ENCODE results near the gene TMC1.

DNA sequence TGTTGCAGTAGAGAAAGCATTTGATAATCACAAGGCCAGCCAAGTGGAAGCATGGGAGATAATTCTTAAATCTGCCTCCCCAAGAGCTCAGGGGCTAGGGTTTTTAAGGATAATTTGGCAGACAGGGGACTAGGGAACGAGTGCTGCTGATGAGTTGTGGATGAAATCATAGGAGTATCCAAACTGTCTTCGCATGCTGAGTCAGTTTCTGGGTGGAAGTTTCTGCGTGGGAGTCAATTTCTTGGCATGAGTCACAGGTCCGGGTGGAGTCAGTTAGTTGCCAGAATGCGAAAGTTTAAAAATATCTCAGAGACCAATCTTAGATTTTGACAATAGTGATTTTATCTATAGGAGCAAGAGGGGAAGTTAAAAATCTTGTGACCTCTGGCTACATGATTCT, 112.6 kb downstream of the TMC1 start:
- TF ChIP-seq, protein P1, sequence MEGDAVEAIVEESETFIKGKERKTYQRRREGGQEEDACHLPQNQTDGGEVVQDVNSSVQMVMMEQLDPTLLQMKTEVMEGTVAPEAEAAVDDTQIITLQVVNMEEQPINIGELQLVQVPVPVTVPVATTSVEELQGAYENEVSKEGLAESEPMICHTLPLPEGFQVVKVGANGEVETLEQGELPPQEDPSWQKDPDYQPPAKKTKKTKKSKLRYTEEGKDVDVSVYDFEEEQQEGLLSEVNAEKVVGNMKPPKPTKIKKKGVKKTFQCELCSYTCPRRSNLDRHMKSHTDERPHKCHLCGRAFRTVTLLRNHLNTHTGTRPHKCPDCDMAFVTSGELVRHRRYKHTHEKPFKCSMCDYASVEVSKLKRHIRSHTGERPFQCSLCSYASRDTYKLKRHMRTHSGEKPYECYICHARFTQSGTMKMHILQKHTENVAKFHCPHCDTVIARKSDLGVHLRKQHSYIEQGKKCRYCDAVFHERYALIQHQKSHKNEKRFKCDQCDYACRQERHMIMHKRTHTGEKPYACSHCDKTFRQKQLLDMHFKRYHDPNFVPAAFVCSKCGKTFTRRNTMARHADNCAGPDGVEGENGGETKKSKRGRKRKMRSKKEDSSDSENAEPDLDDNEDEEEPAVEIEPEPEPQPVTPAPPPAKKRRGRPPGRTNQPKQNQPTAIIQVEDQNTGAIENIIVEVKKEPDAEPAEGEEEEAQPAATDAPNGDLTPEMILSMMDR (IDR thresholded peaks at IDR 0.05; ENCODE audit: low read depth, low read length): no peak
- TF ChIP-seq EZH2phosphoT487 (IDR thresholded peaks at IDR 0.05; ENCODE audit: low read depth): no peak

All from OCI-LY3 (cell line).